OCI-LY1 (cell line): ENCODE measurements around the gene RNF175.

Experiments
- H2AFZ ChIP-seq: fragments of 200-600 bp; sonication (generic), shearing (Covaris generic); 2 replicates; pipeline ENCODE4 v1.6.0; 2014; ENCODE audit warnings: antibody characterized with exemption, mild to moderate bottlenecking, low read length
- H3F3A ChIP-seq: fragments of 200-600 bp; sonication (generic), shearing (Covaris generic); 2 replicates; pipeline ENCODE4 v1.6.0; 2014; ENCODE audit warnings: mild to moderate bottlenecking, antibody characterized with exemption, low read length, moderate library complexity; ENCODE audit not compliant: insufficient read depth
- H3K27ac ChIP-seq: fragments of 200-600 bp; sonication (generic); 2 replicates; pipeline ENCODE4 v1.5.1; 2014; ENCODE audit warnings: low read length, mixed run types, mild to moderate bottlenecking, low read depth; ENCODE audit not compliant: poor library complexity, severe bottlenecking
- H3K27me3 ChIP-seq: fragments of 200-600 bp; sonication (generic); 2 replicates; pipeline ENCODE4 v1.6.0; 2014; ENCODE audit warnings: antibody characterized with exemption, mild to moderate bottlenecking, low read length, moderate library complexity; ENCODE audit not compliant: insufficient read depth
- H3K36me3 ChIP-seq: fragments of 200-600 bp; sonication (generic); 2 replicates; pipeline ENCODE4 v1.6.1; 2014; ENCODE audit warnings: mild to moderate bottlenecking, antibody characterized with exemption, low read length, moderate library complexity, mixed read lengths; ENCODE audit not compliant: insufficient read depth
- H3K4me1 ChIP-seq: fragments of 200-600 bp; sonication (generic); 2 replicates; pipeline ENCODE4 v1.5.1; 2014; ENCODE audit warnings: mild to moderate bottlenecking, low read length, moderate library complexity; ENCODE audit not compliant: insufficient read depth, severe bottlenecking
- H3K4me2 ChIP-seq: fragments of 200-600 bp; sonication (generic), shearing (Covaris generic); 2 replicates; pipeline ENCODE4 v1.6.1; 2014; ENCODE audit warnings: low read length
- H3K4me3 ChIP-seq: fragments of 200-600 bp; sonication (generic); 2 replicates; pipeline ENCODE4 v1.5.1; 2014; ENCODE audit warnings: low read length, low read depth, mild to moderate bottlenecking, mixed read lengths; ENCODE audit not compliant: poor library complexity, severe bottlenecking
- H3K79me2 ChIP-seq: fragments of 200-600 bp; shearing (Covaris generic); 2 replicates; pipeline ENCODE4 v1.6.1; 2016; ENCODE audit warnings: mixed run types, low read length, mixed read lengths; ENCODE audit not compliant: insufficient read depth
- H3K9ac ChIP-seq: fragments of 200-600 bp; sonication (generic), shearing (Covaris generic); 2 replicates; pipeline ENCODE4 v1.6.1; 2014; ENCODE audit warnings: mild to moderate bottlenecking, low read length, mixed read lengths
- H3K9me2 ChIP-seq: fragments of 200-600 bp; sonication (generic), shearing (Covaris generic); 2 replicates; pipeline ENCODE4 v1.6.1; 2014; ENCODE audit warnings: low read depth, mild to moderate bottlenecking, low read length, mixed read lengths
- H3K9me3 ChIP-seq: fragments of 200-600 bp; shearing (Covaris generic); 2 replicates; pipeline ENCODE4 v1.6.1; 2014; ENCODE audit warnings: low read length, mixed read lengths
- H4K20me1 ChIP-seq: fragments of 200-600 bp; sonication (generic), shearing (Covaris generic); 2 replicates; pipeline ENCODE4 v1.6.0; 2016; ENCODE audit warnings: mild to moderate bottlenecking, low read length; ENCODE audit not compliant: insufficient read depth
- EZH2 ChIP-seq: fragments of 200-600 bp; sonication (generic), shearing (Covaris generic); IDR thresholded peaks from 2 replicates; pipeline ENCODE4 v1.8.0; 2017; ENCODE audit warnings: borderline replicate concordance, mixed run types, mild to moderate bottlenecking, antibody characterized with exemption, low read length, moderate library complexity, mixed read lengths
- TF ChIP-seq, protein P1 (sequence below): fragments of 200-600 bp; sonication (generic), shearing (Covaris generic); IDR thresholded peaks from 2 replicates; pipeline ENCODE4 v1.5.1; 2017; ENCODE audit warnings: mild to moderate bottlenecking, antibody characterized with exemption, low read length, moderate library complexity, mixed read lengths

The RNF175 gene

DNA sequence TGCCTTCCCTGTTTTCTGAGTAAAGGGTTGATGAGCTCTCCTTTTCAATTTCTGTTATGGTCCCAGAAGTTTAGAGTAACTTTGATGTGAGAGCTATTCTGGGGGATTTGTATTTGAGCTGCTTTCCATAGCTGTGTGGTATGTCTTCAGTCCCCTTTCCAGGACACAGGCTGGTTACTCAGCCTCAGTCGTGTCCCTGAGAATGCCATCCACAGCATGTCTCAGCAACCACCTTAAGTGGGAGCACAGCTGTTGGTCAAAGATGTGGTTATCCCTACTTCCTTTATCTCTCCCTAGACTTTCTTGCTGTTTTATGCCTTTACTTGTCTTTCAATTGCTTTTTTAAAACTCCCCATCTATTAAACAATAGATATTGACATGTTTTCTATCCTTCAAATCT is 37.8 kb downstream of the RNF175 start:
- Histone ChIP-seq H3F3A (no peaks in the 10 kb centered on the region), H4K20me1 (no peaks in the 10 kb centered on the region)

DNA sequence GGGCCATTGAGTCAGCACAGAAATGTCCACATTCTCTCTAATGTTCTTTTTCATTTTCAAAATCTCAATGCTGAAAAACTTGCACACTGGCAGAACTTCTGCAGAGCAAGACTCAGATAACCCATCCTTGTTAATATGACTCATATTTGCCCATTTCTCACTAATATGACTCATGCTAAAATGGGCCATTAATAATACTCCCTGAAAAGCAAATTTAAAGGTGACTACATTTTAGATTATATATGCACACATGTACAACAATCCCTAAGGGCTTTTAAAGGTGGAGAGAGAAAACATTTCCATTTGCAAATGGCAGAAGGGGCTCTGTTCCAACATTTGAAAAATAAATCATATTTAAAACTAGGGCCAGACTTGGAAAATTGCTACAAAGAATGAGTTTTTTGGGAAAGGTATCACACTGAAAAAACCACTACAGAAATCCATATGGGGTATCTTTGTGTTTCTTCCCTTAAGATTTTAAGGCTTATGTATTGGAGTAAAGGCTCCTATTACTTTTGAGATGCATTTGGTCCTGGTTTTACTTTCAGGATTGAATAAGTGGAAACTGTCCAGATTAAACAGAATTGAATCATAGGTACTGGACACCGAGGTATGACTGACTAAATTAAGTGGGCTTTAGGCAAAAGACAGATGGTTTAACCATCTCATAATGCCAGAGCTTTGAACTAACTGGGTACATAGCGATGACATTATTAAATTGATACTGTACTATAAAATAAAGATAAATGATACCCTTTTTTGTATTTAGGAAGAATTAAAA is 45.8 kb downstream of the RNF175 start:
- H3K27me3 ChIP-seq, result no peaks in the 10 kb centered on the region
- no peaks in the 10 kb centered on the region for H4K20me1 ChIP-seq
- H3K27ac ChIP-seq, result no peak overlapping the region
- H3K79me2 ChIP-seq, result no peaks in the 10 kb centered on the region
- H3K9me2 ChIP-seq, result no peaks in the 10 kb centered on the region
- no peaks in the 10 kb centered on the region for H3K9me3 ChIP-seq
- no peak for TF ChIP-seq EZH2
- TF ChIP-seq, protein P1, sequence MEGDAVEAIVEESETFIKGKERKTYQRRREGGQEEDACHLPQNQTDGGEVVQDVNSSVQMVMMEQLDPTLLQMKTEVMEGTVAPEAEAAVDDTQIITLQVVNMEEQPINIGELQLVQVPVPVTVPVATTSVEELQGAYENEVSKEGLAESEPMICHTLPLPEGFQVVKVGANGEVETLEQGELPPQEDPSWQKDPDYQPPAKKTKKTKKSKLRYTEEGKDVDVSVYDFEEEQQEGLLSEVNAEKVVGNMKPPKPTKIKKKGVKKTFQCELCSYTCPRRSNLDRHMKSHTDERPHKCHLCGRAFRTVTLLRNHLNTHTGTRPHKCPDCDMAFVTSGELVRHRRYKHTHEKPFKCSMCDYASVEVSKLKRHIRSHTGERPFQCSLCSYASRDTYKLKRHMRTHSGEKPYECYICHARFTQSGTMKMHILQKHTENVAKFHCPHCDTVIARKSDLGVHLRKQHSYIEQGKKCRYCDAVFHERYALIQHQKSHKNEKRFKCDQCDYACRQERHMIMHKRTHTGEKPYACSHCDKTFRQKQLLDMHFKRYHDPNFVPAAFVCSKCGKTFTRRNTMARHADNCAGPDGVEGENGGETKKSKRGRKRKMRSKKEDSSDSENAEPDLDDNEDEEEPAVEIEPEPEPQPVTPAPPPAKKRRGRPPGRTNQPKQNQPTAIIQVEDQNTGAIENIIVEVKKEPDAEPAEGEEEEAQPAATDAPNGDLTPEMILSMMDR, result no peak
- H3K4me3 ChIP-seq, result no peak overlapping the region
- no peak overlapping the region for H3K9ac ChIP-seq
- H2AFZ ChIP-seq, result no peak overlapping the region
- H3F3A ChIP-seq, result no peaks in the 10 kb centered on the region
- no peaks in the 10 kb centered on the region for H3K36me3 ChIP-seq
- no peak overlapping the region for H3K4me2 ChIP-seq
- no peaks in the 10 kb centered on the region for H3K4me1 ChIP-seq

More for the DNA sequence above, 37.8 kb downstream of the RNF175 start:
- no peaks in the 10 kb centered on the region for H3K4me1 ChIP-seq
- no peak overlapping the region for H3K9ac ChIP-seq
- H3K79me2 ChIP-seq, result no peaks in the 10 kb centered on the region
- H3K27me3 ChIP-seq, result no peaks in the 10 kb centered on the region
- no peaks in the 10 kb centered on the region for H3K36me3 ChIP-seq
- no peak overlapping the region for H3K4me2 ChIP-seq
- TF ChIP-seq EZH2, result no peak
- TF ChIP-seq, protein P1, result no peak
- no peak overlapping the region for H3K4me3 ChIP-seq
- H3K9me3 ChIP-seq, result no peaks in the 10 kb centered on the region
- H3K9me2 ChIP-seq, result no peaks in the 10 kb centered on the region
- H3K27ac ChIP-seq, result no peak overlapping the region
- no peak overlapping the region for H2AFZ ChIP-seq

DNA sequence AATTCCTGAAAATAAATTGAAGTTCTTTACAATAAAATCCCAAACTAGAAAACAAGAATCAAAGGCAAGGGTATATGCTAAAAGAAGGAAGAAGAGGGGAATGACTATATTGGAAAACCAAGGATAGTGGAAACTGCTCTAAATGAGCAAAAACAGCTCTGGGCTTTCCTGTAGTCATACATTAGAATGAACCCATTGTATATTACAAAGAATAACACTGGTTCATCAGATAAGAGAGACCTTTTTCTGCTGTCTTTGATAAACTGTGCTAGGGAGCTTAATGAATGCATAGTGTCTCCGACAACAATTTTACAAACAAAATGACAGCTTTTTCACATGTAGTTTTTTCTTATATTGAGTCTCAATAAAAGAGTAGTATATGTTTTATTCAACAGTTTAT is 49.1 kb downstream of the RNF175 start:
- no peaks in the 10 kb centered on the region for H3K27me3 ChIP-seq
- no peak overlapping the region for H3K27ac ChIP-seq
- H3K4me2 ChIP-seq, result no peak overlapping the region
- TF ChIP-seq EZH2, result no peak
- TF ChIP-seq, protein P1, result no peak
- H3K79me2 ChIP-seq, result no peaks in the 10 kb centered on the region
- H3K4me3 ChIP-seq, result no peak overlapping the region
- no peaks in the 10 kb centered on the region for H3K36me3 ChIP-seq
- H3K9ac ChIP-seq, result no peak overlapping the region
- no peaks in the 10 kb centered on the region for H3K9me2 ChIP-seq
- no peaks in the 10 kb centered on the region for H3K9me3 ChIP-seq
- peaks cover 6% of the 10 kb centered on the region for H3K4me1 ChIP-seq
- no peak overlapping the region for H2AFZ ChIP-seq
- no peaks in the 10 kb centered on the region for H4K20me1 ChIP-seq
- no peaks in the 10 kb centered on the region for H3F3A ChIP-seq
